RWPE2 (cell line): Measurements from ENCODE around the gene ZFAND4.
"Not testable (repeated sequence)": the region's sequence is repeated elsewhere in the genome, so short reads cannot be mapped to it uniquely, and the experiment has no call there.

Experiments
- ATAC-seq: fragments of 200-7000 bp; cut with Tn5 transposase; 3 replicates; pipeline ENCODE4 v1.9.1; 2021; ENCODE audit warnings: low read depth
- DNase-seq: peaks from one replicate; pipeline ENCODE4 v3.0.0-alpha.2; 2020; ENCODE audit warnings: low spot score
- H3K27ac ChIP-seq: fragments of 450-650 bp; 2 replicates; pipeline ENCODE4 v1.5.1; 2017; ENCODE audit warnings: mild to moderate bottlenecking; ENCODE audit not compliant: poor library complexity, severe bottlenecking
- H3K27me3 ChIP-seq: fragments of 250-450 bp; sonication (Bioruptor Pico); 2 replicates; pipeline ENCODE4 v1.5.1; 2021; ENCODE audit warnings: mild to moderate bottlenecking, moderate library complexity; ENCODE audit not compliant: insufficient read depth, poor library complexity, severe bottlenecking
- H3K36me3 ChIP-seq: fragments of 250-450 bp; sonication (Bioruptor Pico); 2 replicates; pipeline ENCODE4 v1.5.1; 2020; ENCODE audit warnings: low read depth, mild to moderate bottlenecking, moderate library complexity
- H3K4me1 ChIP-seq: fragments of 250-450 bp; sonication (Bioruptor Pico); 2 replicates; pipeline ENCODE4 v1.5.1; 2021; ENCODE audit warnings: mild to moderate bottlenecking, moderate library complexity; ENCODE audit not compliant: insufficient read depth, poor library complexity, severe bottlenecking
- H3K4me3 ChIP-seq: fragments of 250-450 bp; sonication (Bioruptor Pico); 2 replicates; pipeline ENCODE4 v1.5.1; 2021; ENCODE audit warnings: mild to moderate bottlenecking, moderate library complexity; ENCODE audit not compliant: severe bottlenecking
- H3K9me3 ChIP-seq: fragments of 250-450 bp; sonication (Bioruptor Pico); 2 replicates; pipeline ENCODE4 v1.5.1; 2021; ENCODE audit warnings: mild to moderate bottlenecking, moderate library complexity; ENCODE audit not compliant: severe bottlenecking
- TF ChIP-seq, protein P1 (sequence below): fragments of 450-650 bp; IDR thresholded peaks from one replicate; pipeline ENCODE4 v1.5.1; 2017; ENCODE audit warnings: mild to moderate bottlenecking, moderate library complexity; ENCODE audit not compliant: poor library complexity, severe bottlenecking

Gene ZFAND4

DNA sequence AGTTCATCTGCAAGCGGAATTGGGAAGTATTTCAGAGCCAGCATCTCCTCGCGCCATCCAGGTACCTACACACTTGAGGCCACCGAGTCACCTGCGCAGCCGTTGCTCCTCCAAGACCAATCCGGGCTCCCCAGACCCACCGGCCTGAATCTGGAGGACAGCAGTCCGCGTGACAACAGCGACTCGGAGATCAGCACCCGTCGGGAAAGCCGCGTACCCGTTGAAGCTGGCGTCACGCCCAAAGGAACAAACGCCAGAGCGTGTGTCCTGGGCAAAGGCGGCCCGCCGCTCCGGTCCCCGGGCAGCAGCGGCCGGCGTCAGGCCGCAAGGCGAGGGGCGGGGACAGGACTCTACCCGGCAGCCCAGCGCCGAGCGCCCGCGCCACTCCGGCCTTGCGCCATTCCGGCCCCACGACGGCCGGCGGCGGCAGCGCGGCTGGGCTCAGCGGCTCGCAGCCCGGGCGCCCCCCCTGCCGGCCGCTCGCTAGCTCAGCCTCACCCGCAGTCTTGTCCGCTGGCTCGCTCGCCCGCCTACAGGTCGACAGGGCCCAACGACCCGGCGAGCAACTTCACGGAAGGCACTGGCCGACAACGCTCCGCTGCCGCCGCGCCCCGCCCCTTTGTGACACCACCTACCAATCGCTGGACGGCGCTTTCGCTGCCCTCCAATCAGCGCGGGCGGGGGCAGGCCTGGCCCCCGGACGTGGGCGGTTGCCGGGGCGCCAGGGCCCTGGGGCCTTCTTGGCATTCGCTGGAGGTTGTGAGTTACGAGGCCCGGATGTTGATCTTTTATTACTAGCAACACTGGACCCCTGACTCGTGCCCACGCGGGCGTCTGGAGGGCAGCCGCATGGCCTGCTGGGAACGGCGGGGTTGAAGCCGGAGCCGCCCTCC is at the start of gene ZFAND4:
ZFAND4 (minus strand) TSS at position 592 of the 893 bp plus-strand sequence. CDS start 9,047 bp downstream, outside the sequence.
- ATAC-seq (peak; percentile 97), DNase-seq (peak; percentile 95)
- TF ChIP-seq, protein P1, sequence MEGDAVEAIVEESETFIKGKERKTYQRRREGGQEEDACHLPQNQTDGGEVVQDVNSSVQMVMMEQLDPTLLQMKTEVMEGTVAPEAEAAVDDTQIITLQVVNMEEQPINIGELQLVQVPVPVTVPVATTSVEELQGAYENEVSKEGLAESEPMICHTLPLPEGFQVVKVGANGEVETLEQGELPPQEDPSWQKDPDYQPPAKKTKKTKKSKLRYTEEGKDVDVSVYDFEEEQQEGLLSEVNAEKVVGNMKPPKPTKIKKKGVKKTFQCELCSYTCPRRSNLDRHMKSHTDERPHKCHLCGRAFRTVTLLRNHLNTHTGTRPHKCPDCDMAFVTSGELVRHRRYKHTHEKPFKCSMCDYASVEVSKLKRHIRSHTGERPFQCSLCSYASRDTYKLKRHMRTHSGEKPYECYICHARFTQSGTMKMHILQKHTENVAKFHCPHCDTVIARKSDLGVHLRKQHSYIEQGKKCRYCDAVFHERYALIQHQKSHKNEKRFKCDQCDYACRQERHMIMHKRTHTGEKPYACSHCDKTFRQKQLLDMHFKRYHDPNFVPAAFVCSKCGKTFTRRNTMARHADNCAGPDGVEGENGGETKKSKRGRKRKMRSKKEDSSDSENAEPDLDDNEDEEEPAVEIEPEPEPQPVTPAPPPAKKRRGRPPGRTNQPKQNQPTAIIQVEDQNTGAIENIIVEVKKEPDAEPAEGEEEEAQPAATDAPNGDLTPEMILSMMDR = peak; percentile 81
- Histone ChIP-seq H3K36me3 (no peaks in the 10 kb centered on the region), H3K9me3 (no peaks in the 10 kb centered on the region), H3K27ac (peak within 1 kb of the TSS; percentile 44), H3K27me3 (no peaks in the 10 kb centered on the region), H3K4me1 (no peaks in the 10 kb centered on the region), H3K4me3 (peak within 1 kb of the TSS; percentile 67)

DNA sequence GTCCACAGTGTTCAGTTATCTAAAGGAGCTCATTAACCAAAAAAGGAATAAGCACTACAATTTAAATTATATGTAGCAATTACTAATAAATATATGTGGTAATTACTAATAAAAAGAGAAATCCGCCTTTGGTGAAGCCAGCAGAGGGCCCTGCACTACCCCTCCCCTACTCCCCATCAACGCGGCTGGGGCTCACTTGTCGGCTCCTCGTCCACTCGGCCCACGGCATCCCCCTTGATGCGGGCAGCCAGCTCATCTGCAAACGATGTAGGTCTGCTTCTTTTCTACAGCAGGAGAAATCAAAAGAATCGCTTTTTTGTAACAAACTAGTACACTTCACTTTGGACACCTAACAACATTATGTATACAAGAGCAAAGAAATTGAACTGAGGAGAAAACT is 48.9 kb upstream of the ZFAND4 start:
- not testable (repeated sequence) for ATAC-seq, H3K4me3 ChIP-seq, H3K4me1 ChIP-seq, H3K9me3 ChIP-seq, H3K36me3 ChIP-seq, H3K27me3 ChIP-seq, DNase-seq, H3K27ac ChIP-seq

DNA sequence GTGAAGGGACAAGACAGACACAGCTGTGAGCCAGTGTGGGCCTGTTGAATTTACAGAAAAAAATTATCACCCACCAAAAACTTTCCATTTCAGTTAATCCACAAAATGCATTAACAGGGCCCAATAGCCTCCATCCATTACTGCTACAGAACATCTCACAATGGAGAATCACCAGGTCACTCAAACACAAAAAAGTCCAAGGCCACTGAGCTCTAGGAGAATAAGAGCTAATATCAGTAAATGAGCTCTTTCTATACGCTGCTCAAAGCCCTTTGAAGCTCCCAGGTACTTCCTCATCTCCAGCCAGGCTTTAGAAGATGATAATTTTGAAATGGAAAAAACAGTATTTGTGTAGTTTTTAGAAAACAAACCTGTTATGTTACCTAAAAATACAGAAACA is 45.1 kb upstream of the ZFAND4 start:
- not testable (repeated sequence) for H3K27me3 ChIP-seq, ATAC-seq, H3K27ac ChIP-seq, H3K36me3 ChIP-seq, H3K4me1 ChIP-seq, H3K9me3 ChIP-seq, DNase-seq, H3K4me3 ChIP-seq

DNA sequence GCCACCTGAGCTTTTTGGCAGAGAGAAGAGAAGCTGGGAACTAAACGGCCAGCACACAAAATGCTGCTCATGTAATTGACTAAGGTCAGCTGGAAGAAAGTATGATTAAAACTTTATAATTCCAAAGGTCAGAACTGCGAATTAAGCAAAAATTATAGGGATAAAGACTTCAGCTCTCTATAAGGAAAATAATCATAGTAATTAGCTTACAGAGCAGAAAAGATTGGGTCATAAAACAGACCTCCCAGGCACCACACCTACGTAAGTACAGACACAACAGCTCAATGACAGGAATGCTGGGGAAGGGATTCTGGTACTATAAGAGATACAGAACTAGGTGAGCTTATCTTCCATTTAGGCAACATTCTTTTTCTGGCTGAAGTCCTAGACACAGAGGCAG is 44.5 kb upstream of the ZFAND4 start:
- H3K4me3 ChIP-seq, H3K36me3 ChIP-seq, H3K27ac ChIP-seq, H3K9me3 ChIP-seq, H3K4me1 ChIP-seq, ATAC-seq, DNase-seq, H3K27me3 ChIP-seq: not testable (repeated sequence)

DNA sequence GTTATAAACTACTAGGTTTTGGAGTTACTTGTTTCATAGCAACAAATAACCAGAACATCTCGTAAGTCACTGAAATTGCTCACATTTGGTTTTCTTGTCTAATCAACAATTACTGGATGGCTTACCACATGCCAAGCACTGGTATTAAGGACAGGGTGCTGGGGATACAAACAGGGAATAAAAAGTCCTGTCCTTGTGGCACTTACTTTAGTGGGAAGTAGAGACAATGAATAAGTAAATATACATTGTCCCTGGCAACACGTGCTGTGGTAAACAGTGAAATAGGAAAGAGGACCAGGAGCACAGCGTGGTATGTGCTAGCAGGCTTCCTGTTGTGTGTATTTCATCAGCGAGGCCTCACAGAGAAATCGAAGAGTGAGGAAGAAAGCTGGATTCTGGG is 38.7 kb upstream of the ZFAND4 start:
- not testable (repeated sequence) for H3K27me3 ChIP-seq, DNase-seq, H3K36me3 ChIP-seq, H3K4me1 ChIP-seq, ATAC-seq, H3K4me3 ChIP-seq, H3K27ac ChIP-seq, H3K9me3 ChIP-seq

DNA sequence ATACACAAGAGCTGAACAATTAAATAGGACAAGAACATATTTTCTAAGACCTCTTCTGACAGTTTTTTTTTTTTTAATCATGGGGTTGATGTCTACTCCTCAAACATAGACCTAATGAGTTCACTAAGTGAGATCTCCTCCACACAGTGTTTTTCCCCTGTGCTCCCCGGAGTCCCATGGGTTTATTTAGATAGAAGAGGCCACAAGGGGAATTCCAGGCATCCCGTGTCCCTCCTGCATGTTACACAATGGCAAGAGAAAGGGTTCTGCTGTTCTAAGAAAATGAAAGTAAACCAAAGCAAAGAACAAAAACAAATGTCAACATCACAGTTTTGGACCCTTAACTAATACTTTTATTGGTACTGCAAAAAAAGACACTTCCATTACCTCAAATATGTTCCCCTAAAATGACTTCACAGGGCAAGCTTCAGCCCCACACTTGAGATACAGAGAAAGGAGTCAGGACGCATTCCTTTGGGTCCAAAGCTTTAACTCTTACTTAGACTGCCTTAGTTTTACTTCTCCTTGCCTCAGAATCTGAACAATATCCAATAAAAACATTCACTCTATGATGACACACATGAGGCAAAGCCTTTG is 37.7 kb upstream of the ZFAND4 start:
- not testable (repeated sequence) for DNase-seq, ATAC-seq, H3K27me3 ChIP-seq, H3K4me3 ChIP-seq, H3K36me3 ChIP-seq, H3K27ac ChIP-seq, H3K9me3 ChIP-seq, H3K4me1 ChIP-seq

DNA sequence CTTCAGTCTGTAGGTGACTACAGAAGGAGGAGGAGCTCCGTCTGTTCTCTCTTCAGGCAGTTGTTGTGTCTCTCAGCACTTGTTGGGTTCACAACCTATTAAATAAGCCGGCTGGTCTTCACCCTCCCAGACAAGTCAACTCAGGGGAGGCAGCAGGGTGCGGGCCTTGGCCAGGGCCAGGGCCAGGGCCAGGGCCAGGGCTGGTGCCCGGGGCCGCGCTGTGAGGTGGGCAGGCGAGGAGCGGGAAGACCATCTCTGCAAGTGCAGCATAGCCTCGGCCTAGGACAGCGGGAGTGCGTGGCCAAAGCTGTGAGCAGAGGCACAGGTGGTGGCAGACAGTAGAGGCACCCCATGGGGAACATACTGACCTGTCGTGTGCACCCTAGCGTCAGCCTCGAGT is 5.9 kb upstream of the ZFAND4 start:
- H3K27me3 ChIP-seq, H3K4me3 ChIP-seq, DNase-seq, H3K36me3 ChIP-seq, H3K4me1 ChIP-seq, H3K27ac ChIP-seq, H3K9me3 ChIP-seq, ATAC-seq: not testable (repeated sequence)
